ENCODE results near the gene IQCN.

DNA sequence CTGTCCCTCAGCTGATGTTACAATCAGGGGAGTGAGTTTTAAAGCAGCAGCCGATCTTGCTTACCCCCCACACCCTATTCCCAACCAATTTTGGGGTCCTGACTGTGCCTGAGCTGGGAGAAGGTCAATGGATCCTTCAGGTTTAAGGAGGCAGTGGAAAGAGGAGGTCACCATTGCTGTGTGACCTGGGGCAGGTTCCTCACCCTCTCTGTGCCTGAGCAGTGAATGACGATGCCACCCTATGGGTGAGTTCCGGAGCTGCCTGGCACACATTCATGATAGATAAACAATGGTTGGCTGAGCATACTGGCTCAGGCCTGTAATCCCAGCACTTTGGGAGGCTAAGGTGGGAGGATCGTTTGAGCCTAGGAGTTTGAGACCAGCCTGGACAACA lies 27.5 kb upstream of the IQCN start:
- TF ChIP-seq, protein P1, sequence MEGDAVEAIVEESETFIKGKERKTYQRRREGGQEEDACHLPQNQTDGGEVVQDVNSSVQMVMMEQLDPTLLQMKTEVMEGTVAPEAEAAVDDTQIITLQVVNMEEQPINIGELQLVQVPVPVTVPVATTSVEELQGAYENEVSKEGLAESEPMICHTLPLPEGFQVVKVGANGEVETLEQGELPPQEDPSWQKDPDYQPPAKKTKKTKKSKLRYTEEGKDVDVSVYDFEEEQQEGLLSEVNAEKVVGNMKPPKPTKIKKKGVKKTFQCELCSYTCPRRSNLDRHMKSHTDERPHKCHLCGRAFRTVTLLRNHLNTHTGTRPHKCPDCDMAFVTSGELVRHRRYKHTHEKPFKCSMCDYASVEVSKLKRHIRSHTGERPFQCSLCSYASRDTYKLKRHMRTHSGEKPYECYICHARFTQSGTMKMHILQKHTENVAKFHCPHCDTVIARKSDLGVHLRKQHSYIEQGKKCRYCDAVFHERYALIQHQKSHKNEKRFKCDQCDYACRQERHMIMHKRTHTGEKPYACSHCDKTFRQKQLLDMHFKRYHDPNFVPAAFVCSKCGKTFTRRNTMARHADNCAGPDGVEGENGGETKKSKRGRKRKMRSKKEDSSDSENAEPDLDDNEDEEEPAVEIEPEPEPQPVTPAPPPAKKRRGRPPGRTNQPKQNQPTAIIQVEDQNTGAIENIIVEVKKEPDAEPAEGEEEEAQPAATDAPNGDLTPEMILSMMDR (IDR thresholded peaks at IDR 0.05): no peak
- no peak for TF ChIP-seq ZFX (IDR thresholded peaks at IDR 0.05; ENCODE audit: borderline replicate concordance)

All from 22Rv1 (cell line).